DMS114 treated with DMSO at 0.1 percent for 48 hours (cell line): ENCODE data around the gene CD3E.
"Not testable (repeated sequence)": the region's sequence is repeated elsewhere in the genome, so short reads cannot be mapped to it uniquely, and the experiment has no call there.

Source experiments
- DNase-seq: peaks from one replicate; lab custom pipeline; 2025; ENCODE audit not compliant: unreplicated experiment; lab: John Stamatoyannopoulos, UW

The CD3E gene

GRCh38 chr11:118290923-118291322, 13.6 kb upstream of the CD3E start:
- no peak for DNase-seq

- DNase-seq, result no peak
Observed at GRCh38 chr11:118291477-118292135, 12.9 kb upstream of the CD3E start.

- DNase-seq, result no peak
Observed at GRCh38 chr11:118294053-118294452, 10.5 kb upstream of the CD3E start.

- no peak for DNase-seq
Observed at GRCh38 chr11:118295199-118295598, 9.3 kb upstream of the CD3E start.

- no peak for DNase-seq
Observed at GRCh38 chr11:118295815-118296454, 8.6 kb upstream of the CD3E start.

GRCh38 chr11:118301600-118302195, 2.8 kb upstream of the CD3E start:
- DNase-seq, result no peak

- DNase-seq, result no peak
Observed at GRCh38 chr11:118304227-118304567, 333 bp upstream of the CD3E start.

GRCh38 chr11:118305726-118306125, 1.2 kb downstream of the CD3E start:
- DNase-seq, result no peak

GRCh38 chr11:118306556-118306955, 2.0 kb downstream of the CD3E start:
- no peak for DNase-seq

- not testable (repeated sequence) for DNase-seq
Observed at GRCh38 chr11:118308995-118309528, 4.5 kb downstream of the CD3E start.

- DNase-seq, result no peak
Observed at GRCh38 chr11:118310271-118310670, 5.7 kb downstream of the CD3E start.

- DNase-seq, result no peak
Observed at GRCh38 chr11:118310781-118311485, 6.4 kb downstream of the CD3E start.

GRCh38 chr11:118311518-118311917, 7.0 kb downstream of the CD3E start:
- DNase-seq, result no peak

- DNase-seq, result no peak
Observed at GRCh38 chr11:118312328-118312727, 7.8 kb downstream of the CD3E start.

- no peak for DNase-seq
Observed at GRCh38 chr11:118313242-118313641, 8.7 kb downstream of the CD3E start.

- DNase-seq, result no peak
Observed at GRCh38 chr11:118314988-118315411, 10.5 kb downstream of the CD3E start.

- no peak for DNase-seq
Observed at GRCh38 chr11:118318124-118318523, 13.6 kb downstream of the CD3E start.

- DNase-seq, result no peak
Observed at GRCh38 chr11:118318581-118319336, 14.2 kb downstream of the CD3E start.

GRCh38 chr11:118319337-118319707, 14.8 kb downstream of the CD3E start:
- no peak for DNase-seq

GRCh38 chr11:118320515-118320914, 16.0 kb downstream of the CD3E start:
- no peak for DNase-seq
